Peyer's patch (tissue), 4 donors: ENCODE measurements around the gene HABP2.

Source experiments
- POLR2A ChIP-seq, 2 donors: fragments of 450-650 bp; IDR thresholded peaks; one replicate each; pipeline ENCODE4 v1.5.1; 2017; ENCODE audit warnings: antibody characterized with exemption in 2 of 2, mild to moderate bottlenecking in 2 of 2, moderate library complexity in 2 of 2
- TF ChIP-seq, protein P1 (sequence below), 6 experiments: fragments of 450-650 bp in 4 of 6; fragments of 200-600 bp in 2 of 6; sonication (generic) in 1 of 6; IDR thresholded peaks; one replicate each; pipeline ENCODE4 v1.5.1; 2017 to 2019; ENCODE audit warnings: antibody characterized with exemption in 6 of 6, mild to moderate bottlenecking in 3 of 6, moderate library complexity in 1 of 6

- TF ChIP-seq, protein P1, sequence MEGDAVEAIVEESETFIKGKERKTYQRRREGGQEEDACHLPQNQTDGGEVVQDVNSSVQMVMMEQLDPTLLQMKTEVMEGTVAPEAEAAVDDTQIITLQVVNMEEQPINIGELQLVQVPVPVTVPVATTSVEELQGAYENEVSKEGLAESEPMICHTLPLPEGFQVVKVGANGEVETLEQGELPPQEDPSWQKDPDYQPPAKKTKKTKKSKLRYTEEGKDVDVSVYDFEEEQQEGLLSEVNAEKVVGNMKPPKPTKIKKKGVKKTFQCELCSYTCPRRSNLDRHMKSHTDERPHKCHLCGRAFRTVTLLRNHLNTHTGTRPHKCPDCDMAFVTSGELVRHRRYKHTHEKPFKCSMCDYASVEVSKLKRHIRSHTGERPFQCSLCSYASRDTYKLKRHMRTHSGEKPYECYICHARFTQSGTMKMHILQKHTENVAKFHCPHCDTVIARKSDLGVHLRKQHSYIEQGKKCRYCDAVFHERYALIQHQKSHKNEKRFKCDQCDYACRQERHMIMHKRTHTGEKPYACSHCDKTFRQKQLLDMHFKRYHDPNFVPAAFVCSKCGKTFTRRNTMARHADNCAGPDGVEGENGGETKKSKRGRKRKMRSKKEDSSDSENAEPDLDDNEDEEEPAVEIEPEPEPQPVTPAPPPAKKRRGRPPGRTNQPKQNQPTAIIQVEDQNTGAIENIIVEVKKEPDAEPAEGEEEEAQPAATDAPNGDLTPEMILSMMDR (IDR thresholded peaks at IDR 0.05), result no peak
- TF ChIP-seq POLR2A (IDR thresholded peaks at IDR 0.05), result no peak
These were observed 2.4 kb downstream of the HABP2 start for GRCh38 chr10:113555245-113555644.
